Endodermal cell (in vitro differentiated cells): ENCODE data around the gene SPC25. TPM values are rescaled to one million over a fixed set of nuclear protein-coding genes. Genes with fewer than 3 reads are reported as not detected.

ENCODE experiments used
- DNase-seq: peaks from one replicate; pipeline ENCODE4 v3.0.0-alpha.2; 2017
- H3K27ac ChIP-seq: 2 replicates; pipeline ENCODE4 v1.5.1; 2013; ENCODE audit warnings: mild to moderate bottlenecking, low read depth, low read length, moderate library complexity
- H3K27me3 ChIP-seq: 2 replicates; pipeline ENCODE4 v1.6.1; 2013; ENCODE audit warnings: mild to moderate bottlenecking, low read length, moderate library complexity; ENCODE audit not compliant: insufficient read depth, control insufficient read depth, poor library complexity, severe bottlenecking
- H3K36me3 ChIP-seq: 2 replicates; pipeline ENCODE4 v1.7.0; 2013; ENCODE audit warnings: mild to moderate bottlenecking, low read length, moderate library complexity; ENCODE audit not compliant: control insufficient read depth, insufficient read depth
- H3K4me1 ChIP-seq: one replicate; pipeline ENCODE4 v1.7.0; 2013; ENCODE audit warnings: low read length; ENCODE audit not compliant: control insufficient read depth, insufficient read depth
- H3K4me3 ChIP-seq: 2 replicates; pipeline ENCODE4 v1.5.1; 2013; ENCODE audit warnings: mild to moderate bottlenecking, low read length, moderate library complexity
- H3K9ac ChIP-seq: 2 replicates; pipeline ENCODE4 v1.6.1; 2013; ENCODE audit warnings: mild to moderate bottlenecking, low read length, moderate library complexity; ENCODE audit not compliant: poor library complexity, severe bottlenecking; ENCODE audit errors: extremely low read depth
- H3K9me3 ChIP-seq: 2 replicates; pipeline ENCODE4 v1.6.1; 2013; ENCODE audit warnings: mild to moderate bottlenecking, low read length, moderate library complexity; ENCODE audit not compliant: control insufficient read depth
- H3K27ac Mint-ChIP-seq: 2 replicates; pipeline ENCODE4 v1.8.0; 2020; ENCODE audit warnings: mixed read lengths
- H3K27me3 Mint-ChIP-seq: 2 replicates; pipeline ENCODE4 v1.8.0; 2021; ENCODE audit warnings: mild to moderate bottlenecking, mixed read lengths; ENCODE audit not compliant: insufficient read depth
- H3K36me3 Mint-ChIP-seq: 2 replicates; pipeline ENCODE4 v1.8.0; 2020; ENCODE audit warnings: low read depth, mixed read lengths
- H3K4me1 Mint-ChIP-seq: 2 replicates; pipeline ENCODE4 v1.8.0; 2020; ENCODE audit warnings: mixed read lengths
- H3K4me3 Mint-ChIP-seq: 2 replicates; pipeline ENCODE4 v1.8.0; 2020; ENCODE audit warnings: mild to moderate bottlenecking, moderate library complexity, mixed read lengths
- H3K9me3 Mint-ChIP-seq: 2 replicates; pipeline ENCODE4 v1.8.0; 2020; ENCODE audit warnings: mild to moderate bottlenecking, mixed read lengths
- WGBS, 2 experiments: methylation state at CpG; one replicate each; pipeline versions ENCODE4 v1.1.5 to v1.1.7; 2013; ENCODE audit warnings: missing lambda C conversion rate in 2 of 2, mixed read lengths in 1 of 2; ENCODE audit not compliant: insufficient coverage in 1 of 2, insufficient read length in 1 of 2; 5-methylcytosine and 5-hydroxymethylcytosine counted together
- total RNA-seq, 2 donors: library from RNA; stranded (reverse); fragmentation: NEBNext Ultra II Directional in 1 of 2; extraction: Animal tissue kit (Norgen Biotek cat#: 25700) in 1 of 2; gene quantifications; 2 replicates in 1 of 2; 3 replicates in 1 of 2; pipeline ENCODE4 v1.2.1, GENCODE V29; 2021
- TF ChIP-seq, protein P1 (sequence below): fragments of 200-600 bp; sonication (generic); conservative IDR thresholded peaks from 2 replicates; pipeline ENCODE4 v1.5.0; 2021; ENCODE audit warnings: antibody characterized with exemption, mild to moderate bottlenecking

The SPC25 gene
- total RNA-seq, 2 donors from 2014 or later, result 22.4 to 57.8 TPM

DNA sequence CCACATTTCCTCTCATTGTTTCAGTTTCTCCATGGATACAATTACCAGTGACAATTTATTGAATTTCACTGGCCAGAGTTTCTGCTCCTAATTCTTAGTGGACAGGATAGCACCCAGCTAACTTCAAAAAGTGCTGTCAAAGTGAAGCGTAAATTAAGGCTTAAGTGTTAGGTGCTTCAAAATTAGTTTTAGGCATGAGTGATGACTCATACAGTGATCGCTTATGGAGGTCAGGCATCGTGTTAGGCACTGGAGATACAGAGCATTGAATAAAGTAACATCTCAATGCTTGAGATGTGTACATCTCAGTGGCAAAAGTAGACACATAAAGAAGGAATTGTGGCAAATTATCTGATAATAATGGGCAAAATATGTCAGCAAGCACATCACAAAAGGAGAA is 47.0 kb downstream of the SPC25 start:
- Mint-ChIP-seq H3K27me3 (no peaks in the 10 kb centered on the region), H3K4me3 (no peak overlapping the region), H3K4me1 (no peaks in the 10 kb centered on the region), H3K27ac (no peak overlapping the region), H3K36me3 (no peaks in the 10 kb centered on the region), H3K9me3 (no peaks in the 10 kb centered on the region)
- no peaks in the 10 kb centered on the region for H3K4me1 ChIP-seq
- TF ChIP-seq, protein P1, sequence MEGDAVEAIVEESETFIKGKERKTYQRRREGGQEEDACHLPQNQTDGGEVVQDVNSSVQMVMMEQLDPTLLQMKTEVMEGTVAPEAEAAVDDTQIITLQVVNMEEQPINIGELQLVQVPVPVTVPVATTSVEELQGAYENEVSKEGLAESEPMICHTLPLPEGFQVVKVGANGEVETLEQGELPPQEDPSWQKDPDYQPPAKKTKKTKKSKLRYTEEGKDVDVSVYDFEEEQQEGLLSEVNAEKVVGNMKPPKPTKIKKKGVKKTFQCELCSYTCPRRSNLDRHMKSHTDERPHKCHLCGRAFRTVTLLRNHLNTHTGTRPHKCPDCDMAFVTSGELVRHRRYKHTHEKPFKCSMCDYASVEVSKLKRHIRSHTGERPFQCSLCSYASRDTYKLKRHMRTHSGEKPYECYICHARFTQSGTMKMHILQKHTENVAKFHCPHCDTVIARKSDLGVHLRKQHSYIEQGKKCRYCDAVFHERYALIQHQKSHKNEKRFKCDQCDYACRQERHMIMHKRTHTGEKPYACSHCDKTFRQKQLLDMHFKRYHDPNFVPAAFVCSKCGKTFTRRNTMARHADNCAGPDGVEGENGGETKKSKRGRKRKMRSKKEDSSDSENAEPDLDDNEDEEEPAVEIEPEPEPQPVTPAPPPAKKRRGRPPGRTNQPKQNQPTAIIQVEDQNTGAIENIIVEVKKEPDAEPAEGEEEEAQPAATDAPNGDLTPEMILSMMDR, result no peak
- 95 to 98% methylated on average over 3 of the region's 3 CpGs for WGBS, 2 experiments
- no peak overlapping the region for H3K27ac ChIP-seq
- H3K27me3 ChIP-seq, result no peaks in the 10 kb centered on the region
- H3K9me3 ChIP-seq, result no peaks in the 10 kb centered on the region
- no peak overlapping the region for H3K4me3 ChIP-seq
- H3K9ac ChIP-seq, result no peak overlapping the region
- H3K36me3 ChIP-seq, result no peaks in the 10 kb centered on the region
- no peak for DNase-seq

DNA sequence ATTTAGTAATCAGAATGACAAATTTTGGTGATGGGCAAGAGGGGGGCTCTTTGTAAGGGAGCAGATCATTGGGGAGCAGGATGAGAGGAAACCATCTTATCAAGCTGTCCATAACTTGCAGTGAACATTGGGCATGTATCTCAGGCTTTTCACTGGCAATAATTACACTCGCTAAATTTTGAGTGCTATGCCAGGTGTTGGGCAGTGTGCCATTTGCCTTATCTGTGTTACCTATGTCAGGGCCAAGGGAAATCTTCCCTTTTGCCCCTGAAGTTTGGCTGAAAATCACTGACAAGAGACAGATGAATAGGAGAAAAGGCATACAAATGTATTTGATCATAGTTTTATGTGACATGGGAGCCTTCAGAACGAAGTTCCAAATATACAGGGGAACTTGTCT is 48.8 kb downstream of the SPC25 start:
- 88 to 96% methylated on average over 2 of the region's 2 CpGs for WGBS, 2 experiments
- H3K36me3 ChIP-seq, result no peaks in the 10 kb centered on the region
- Mint-ChIP-seq H3K27me3 (no peaks in the 10 kb centered on the region), H3K4me1 (peaks cover 4% of the 10 kb centered on the region), H3K27ac (no peak overlapping the region), H3K36me3 (no peaks in the 10 kb centered on the region), H3K9me3 (no peaks in the 10 kb centered on the region), H3K4me3 (no peak overlapping the region)
- no peak overlapping the region for H3K27ac ChIP-seq
- no peak overlapping the region for H3K9ac ChIP-seq
- TF ChIP-seq, protein P1, result no peak
- no peaks in the 10 kb centered on the region for H3K27me3 ChIP-seq
- no peaks in the 10 kb centered on the region for H3K9me3 ChIP-seq
- no peaks in the 10 kb centered on the region for H3K4me1 ChIP-seq
- no peak overlapping the region for H3K4me3 ChIP-seq
- DNase-seq, result no peak

DNA sequence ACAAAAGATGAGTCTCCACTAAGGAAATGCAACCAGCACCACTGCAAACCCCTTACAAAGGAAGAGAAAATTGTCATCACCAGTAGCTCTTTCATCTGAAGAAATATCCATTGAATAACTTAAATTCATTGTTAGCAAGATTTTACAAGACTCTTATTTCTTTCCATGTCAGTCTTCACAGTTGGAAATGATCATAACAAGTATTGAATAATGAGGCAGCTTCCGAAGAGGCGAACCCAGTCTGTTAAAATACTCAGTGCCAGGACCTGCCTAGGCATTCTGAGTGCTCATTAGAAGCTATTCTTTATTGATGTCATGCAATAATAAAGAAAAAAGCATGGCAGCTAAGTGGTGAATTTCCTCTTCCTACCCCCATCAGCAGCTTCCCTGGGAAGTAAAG is 54.3 kb downstream of the SPC25 start:
- H3K4me1 ChIP-seq, result no peaks in the 10 kb centered on the region
- no peak overlapping the region for H3K4me3 ChIP-seq
- DNase-seq, result no peak
- no peak overlapping the region for H3K27ac ChIP-seq
- H3K27ac Mint-ChIP-seq, result no peak overlapping the region
- peaks cover 3% of the 10 kb centered on the region for H3K9me3 Mint-ChIP-seq
- H3K4me1 Mint-ChIP-seq, result peaks cover 6% of the 10 kb centered on the region
- no peaks in the 10 kb centered on the region for H3K36me3 Mint-ChIP-seq
- H3K4me3 Mint-ChIP-seq, result no peak overlapping the region
- TF ChIP-seq, protein P1, result no peak
- H3K27me3 ChIP-seq, result no peaks in the 10 kb centered on the region
- no peaks in the 10 kb centered on the region for H3K9me3 ChIP-seq
- H3K27me3 Mint-ChIP-seq, result no peaks in the 10 kb centered on the region
- WGBS, 2 experiments, result 94% methylated on average over 2 of the region's 2 CpGs; no CpG with 5 or more reads in 1 of the 2 experiments
- H3K9ac ChIP-seq, result no peak overlapping the region
- no peaks in the 10 kb centered on the region for H3K36me3 ChIP-seq
